HepG2 (cell line): ENCODE data around the gene ANKMY2. TPM values are rescaled to one million over a fixed set of nuclear protein-coding genes. Genes with fewer than 3 reads are reported as not detected.

Experiments
- ATAC-seq: fragments of 200-7000 bp; cut with Tn5 transposase; 3 replicates; pipeline ENCODE4 v1.9.1; 2020; ENCODE audit warnings: mild to moderate bottlenecking, moderate library complexity
- BruUV-seq: library from RNA; stranded (reverse); fragments of 400-500 nt; replicated peaks from 2 replicates; lab custom pipeline; 2021; lab: Mats Ljungman, UMichigan
- CTCF ChIA-PET: fragments of 300-600 bp; formaldehyde crosslinking; extraction: SDS; loops from one replicate; lab custom pipeline; 2021; ENCODE audit warnings: low total read pairs, inconsistent platforms, low intra/inter-chr PET ratio; lab: Yijun Ruan, JAX
- POLR2A ChIA-PET: fragments of 350-600 bp; sonication (Branson Sonifier 250); formaldehyde crosslinking; loops from one replicate; lab custom pipeline; 2020; ENCODE audit warnings: antibody characterized with exemption, inconsistent platforms; lab: Yijun Ruan, JAX
- DNase-seq: peaks from one replicate; pipeline ENCODE4 v3.0.0-alpha.2; 2015; ENCODE audit warnings: low spot score
- FAIRE-seq: peaks from 3 replicates; lab custom pipeline; 2011; peaks lifted over from hg19 to GRCh38; lab: Jason Lieb, UNC
- H2AFZ ChIP-seq: one replicate; pipeline ENCODE4 v1.6.1; 2011; ENCODE audit warnings: low read length, inconsistent platforms
- H3K27ac ChIP-seq: fragments of 300-600 bp; 3 replicates; pipeline ENCODE4 v1.8.0; 2011; ENCODE audit warnings: mixed run types, mild to moderate bottlenecking, mixed read lengths, low read length, inconsistent platforms; ENCODE audit not compliant: insufficient read depth; ENCODE audit errors: extremely low read length
- H3K27me3 ChIP-seq, 2 experiments: fragments of 200-600 bp in 1 of 2; 2 replicates in 1 of 2; 3 replicates in 1 of 2; pipeline versions ENCODE4 v1.6.0 to v1.8.0; 2011; ENCODE audit warnings: low read length in 2 of 2, mild to moderate bottlenecking in 2 of 2, moderate library complexity in 2 of 2, inconsistent platforms in 1 of 2; ENCODE audit not compliant: insufficient read depth in 2 of 2, control insufficient read depth in 1 of 2
- H3K36me3 ChIP-seq, 2 experiments: fragments of 200-600 bp in 1 of 2; replicated peaks in 1 of 2; 2 replicates in 1 of 2; 3 replicates in 1 of 2; pipeline versions ENCODE4 v1.5.1 to v1.8.0; 2011; ENCODE audit warnings: low read length in 2 of 2, inconsistent platforms in 1 of 2; ENCODE audit not compliant: insufficient read depth in 2 of 2, control insufficient read depth in 1 of 2
- H3K4me1 ChIP-seq: 2 replicates; pipeline ENCODE4 v1.5.1; 2012; ENCODE audit warnings: low read length, inconsistent platforms; ENCODE audit not compliant: insufficient read depth
- H3K4me2 ChIP-seq: 2 replicates; pipeline ENCODE4 v1.6.0; 2011; ENCODE audit warnings: low read depth, low read length, inconsistent platforms
- H3K4me3 ChIP-seq, 3 experiments: fragments of 200-600 bp in 1 of 3; sonication (generic), shearing (Covaris generic) in 1 of 3; replicated peaks in 1 of 3; 2 replicates each; pipeline ENCODE4 v1.5.1; 2011 to 2016; ENCODE audit warnings: low read length in 3 of 3, inconsistent platforms in 2 of 3, low read depth in 2 of 3, mild to moderate bottlenecking in 2 of 3, control low read depth in 1 of 3, mixed read lengths in 1 of 3; ENCODE audit not compliant: insufficient read depth in 1 of 3
- H3K79me2 ChIP-seq: one replicate; pipeline ENCODE4 v1.6.1; 2011; ENCODE audit warnings: low read length, inconsistent platforms; ENCODE audit not compliant: insufficient read depth
- H3K9ac ChIP-seq: 2 replicates; pipeline ENCODE4 v1.6.0; 2011; ENCODE audit warnings: mild to moderate bottlenecking, low read depth, low read length, inconsistent platforms; ENCODE audit not compliant: insufficient read depth
- H3K9me3 ChIP-seq: 2 replicates; pipeline ENCODE4 v1.5.1; 2012; ENCODE audit warnings: mild to moderate bottlenecking, low read length
- H4K20me1 ChIP-seq: 2 replicates; pipeline ENCODE4 v1.6.0; 2011; ENCODE audit warnings: inconsistent platforms, mild to moderate bottlenecking, low read length, moderate library complexity; ENCODE audit not compliant: insufficient read depth
- GLI4 ChIP-seq: sonication (generic); formaldehyde crosslinking; IDR thresholded peaks from 2 replicates; pipeline ENCODE4 v1.5.1; 2020; ENCODE audit warnings: missing genetic modification reagents, mild to moderate bottlenecking, moderate library complexity, borderline replicate concordance
- MAFF ChIP-seq: IDR thresholded peaks from 2 replicates; pipeline ENCODE4 v1.6.1; 2011; ENCODE audit warnings: low read depth, low read length, improper control_type of control experiment
- MAFK ChIP-seq, 2 experiments: IDR thresholded peaks in 1 of 2; conservative IDR thresholded peaks in 1 of 2; 2 replicates each; pipeline ENCODE4 v1.6.1; 2011; ENCODE audit warnings: improper control_type of control experiment in 2 of 2, low read length in 2 of 2
- MEIS1 ChIP-seq: sonication (generic); formaldehyde crosslinking; IDR thresholded peaks from 2 replicates; pipeline ENCODE4 v1.9.0; 2021; ENCODE audit warnings: mild to moderate bottlenecking, missing genetic modification reagents, moderate library complexity, borderline replicate concordance
- SMYD3 ChIP-seq: sonication (generic); formaldehyde crosslinking; IDR thresholded peaks from 2 replicates; pipeline ENCODE4 v1.8.1; 2023; ENCODE audit warnings: mild to moderate bottlenecking, missing genetic modification reagents
- ZFAT ChIP-seq: sonication (generic); formaldehyde crosslinking; conservative IDR thresholded peaks from 2 replicates; pipeline ENCODE4 v1.8.1; 2023; ENCODE audit warnings: missing genetic modification reagents, inconsistent platforms
- WGBS: methylation state at CpG from one replicate; pipeline ENCODE4 v1.1.6; 2017; ENCODE audit warnings: low lambda C conversion rate; 5-methylcytosine and 5-hydroxymethylcytosine counted together
- in situ Hi-C: cut with HindIII; loops from 2 replicates; pipeline ENCODE4 v1.10.0; 2017; ENCODE audit warnings: low pct_unique_long_range_greater_than_20kb; ENCODE audit not compliant: extremely low pct_ligation_motif_present
- intact Hi-C: fragments of 100-400 bp; cut with micrococcal nuclease; formaldehyde crosslinking; loops from one replicate; pipeline ENCODE4 v1.10.0; 2022; ENCODE audit not compliant: unreplicated experiment
- polyA plus RNA-seq, 8 experiments: library from polyadenylated mRNA; depleted of rRNA in 3 of 8; stranded (reverse) in 7 of 8; unstranded in 1 of 8; fragments of >200 nt; fragmentation: Illumina TruSeq in 4 of 8; extraction: Trizol in 4 of 8; gene quantifications; 2 replicates each; pipeline versions ENCODE4 v1.2.1 to v1.2.3, GENCODE V29; 2011 to 2016; ENCODE audit warnings: low read depth in 4 of 8, missing spikeins in 1 of 8, mixed read lengths in 1 of 8; ENCODE audit not compliant: insufficient read depth in 1 of 8
- total RNA-seq, 5 experiments: library from RNA; depleted of rRNA; stranded (reverse); fragments of >200 nt; fragmentation: Illumina TruSeq; extraction: Trizol; gene quantifications; 2 replicates each; pipeline ENCODE4 v1.2.3, GENCODE V29; 2016; ENCODE audit warnings: low read depth in 1 of 5
- TF ChIP-seq, protein P1 (sequence below): sonication (generic); formaldehyde crosslinking; IDR thresholded peaks from 2 replicates; pipeline ENCODE4 v1.4.0; 2020; ENCODE audit warnings: missing genetic modification reagents, borderline replicate concordance
- TF ChIP-seq, protein P2 (sequence below): sonication (generic); formaldehyde crosslinking; IDR thresholded peaks from 2 replicates; pipeline ENCODE4 v1.4.0; 2020; ENCODE audit warnings: missing genetic modification reagents, mild to moderate bottlenecking, borderline replicate concordance
- TF ChIP-seq, protein P3 (sequence below): sonication (generic); formaldehyde crosslinking; IDR thresholded peaks from 2 replicates; pipeline ENCODE4 v1.4.0; 2020; ENCODE audit warnings: low read depth, missing genetic modification reagents

ANKMY2 gene
- total and polyA plus RNA-seq, 2 of the 13 experiments (the other 11 are each of a cell fraction or from before 2014, with no cell fraction given), result 12.2 to 21.6 TPM

- DNase-seq (no peak), ATAC-seq (no peak), FAIRE-seq (no peak)
- 70% methylated on average over 2 of the region's 2 CpGs for WGBS
- Histone ChIP-seq H3K4me1 (no peaks in the 10 kb centered on the region), H3K9me3 (no peaks in the 10 kb centered on the region), H3K4me3 (no peak overlapping the region), H3K79me2 (no peaks in the 10 kb centered on the region), H3K36me3 (peaks cover 2 to 14% of the 10 kb centered on the region in 2 experiments; a peak in 4 of 5 replicates), H3K27me3 (no peaks in the 10 kb centered on the region), H3K27ac (no peak overlapping the region), H3K9ac (no peak overlapping the region), H3K4me2 (no peak overlapping the region), H4K20me1 (no peaks in the 10 kb centered on the region), H2AFZ (no peak overlapping the region)
- ChIA-PET CTCF (no interaction called here), POLR2A (no interaction called here)
- intact Hi-C loops, result no loop called here
- in situ Hi-C loops, result no loop called here
- no TSS peak for BruUV-seq
- peak; percentile 77 for TF ChIP-seq MAFF
- peak; percentile 62 to 80 for TF ChIP-seq MAFK (conservative IDR thresholded peaks at IDR 0.05 in 1 of 2, IDR thresholded peaks at IDR 0.05 in 1 of 2; ENCODE audit: low read length in 2 of 2)
- TF ChIP-seq MEIS1 (CRISPR knock-in tag), result no peak
- no peak for TF ChIP-seq ZFAT (CRISPR knock-in tag)
Measured at GRCh38 chr7:16626388-16626787, 19.2 kb downstream of the ANKMY2 start.

GRCh38 chr7:16619979-16620408 lies 25.6 kb downstream of the ANKMY2 start:
- in situ Hi-C loops, result no loop called here
- no peak for FAIRE-seq
- TF ChIP-seq, protein P1, sequence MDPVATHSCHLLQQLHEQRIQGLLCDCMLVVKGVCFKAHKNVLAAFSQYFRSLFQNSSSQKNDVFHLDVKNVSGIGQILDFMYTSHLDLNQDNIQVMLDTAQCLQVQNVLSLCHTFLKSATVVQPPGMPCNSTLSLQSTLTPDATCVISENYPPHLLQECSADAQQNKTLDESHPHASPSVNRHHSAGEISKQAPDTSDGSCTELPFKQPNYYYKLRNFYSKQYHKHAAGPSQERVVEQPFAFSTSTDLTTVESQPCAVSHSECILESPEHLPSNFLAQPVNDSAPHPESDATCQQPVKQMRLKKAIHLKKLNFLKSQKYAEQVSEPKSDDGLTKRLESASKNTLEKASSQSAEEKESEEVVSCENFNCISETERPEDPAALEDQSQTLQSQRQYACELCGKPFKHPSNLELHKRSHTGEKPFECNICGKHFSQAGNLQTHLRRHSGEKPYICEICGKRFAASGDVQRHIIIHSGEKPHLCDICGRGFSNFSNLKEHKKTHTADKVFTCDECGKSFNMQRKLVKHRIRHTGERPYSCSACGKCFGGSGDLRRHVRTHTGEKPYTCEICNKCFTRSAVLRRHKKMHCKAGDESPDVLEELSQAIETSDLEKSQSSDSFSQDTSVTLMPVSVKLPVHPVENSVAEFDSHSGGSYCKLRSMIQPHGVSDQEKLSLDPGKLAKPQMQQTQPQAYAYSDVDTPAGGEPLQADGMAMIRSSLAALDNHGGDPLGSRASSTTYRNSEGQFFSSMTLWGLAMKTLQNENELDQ (CRISPR knock-in tag), result no peak
- TF ChIP-seq SMYD3 (no peak), GLI4 (no peak)
- TF ChIP-seq, protein P2, sequence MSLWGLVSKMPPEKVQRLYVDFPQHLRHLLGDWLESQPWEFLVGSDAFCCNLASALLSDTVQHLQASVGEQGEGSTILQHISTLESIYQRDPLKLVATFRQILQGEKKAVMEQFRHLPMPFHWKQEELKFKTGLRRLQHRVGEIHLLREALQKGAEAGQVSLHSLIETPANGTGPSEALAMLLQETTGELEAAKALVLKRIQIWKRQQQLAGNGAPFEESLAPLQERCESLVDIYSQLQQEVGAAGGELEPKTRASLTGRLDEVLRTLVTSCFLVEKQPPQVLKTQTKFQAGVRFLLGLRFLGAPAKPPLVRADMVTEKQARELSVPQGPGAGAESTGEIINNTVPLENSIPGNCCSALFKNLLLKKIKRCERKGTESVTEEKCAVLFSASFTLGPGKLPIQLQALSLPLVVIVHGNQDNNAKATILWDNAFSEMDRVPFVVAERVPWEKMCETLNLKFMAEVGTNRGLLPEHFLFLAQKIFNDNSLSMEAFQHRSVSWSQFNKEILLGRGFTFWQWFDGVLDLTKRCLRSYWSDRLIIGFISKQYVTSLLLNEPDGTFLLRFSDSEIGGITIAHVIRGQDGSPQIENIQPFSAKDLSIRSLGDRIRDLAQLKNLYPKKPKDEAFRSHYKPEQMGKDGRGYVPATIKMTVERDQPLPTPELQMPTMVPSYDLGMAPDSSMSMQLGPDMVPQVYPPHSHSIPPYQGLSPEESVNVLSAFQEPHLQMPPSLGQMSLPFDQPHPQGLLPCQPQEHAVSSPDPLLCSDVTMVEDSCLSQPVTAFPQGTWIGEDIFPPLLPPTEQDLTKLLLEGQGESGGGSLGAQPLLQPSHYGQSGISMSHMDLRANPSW (CRISPR knock-in tag), result no peak
- TF ChIP-seq, protein P3, sequence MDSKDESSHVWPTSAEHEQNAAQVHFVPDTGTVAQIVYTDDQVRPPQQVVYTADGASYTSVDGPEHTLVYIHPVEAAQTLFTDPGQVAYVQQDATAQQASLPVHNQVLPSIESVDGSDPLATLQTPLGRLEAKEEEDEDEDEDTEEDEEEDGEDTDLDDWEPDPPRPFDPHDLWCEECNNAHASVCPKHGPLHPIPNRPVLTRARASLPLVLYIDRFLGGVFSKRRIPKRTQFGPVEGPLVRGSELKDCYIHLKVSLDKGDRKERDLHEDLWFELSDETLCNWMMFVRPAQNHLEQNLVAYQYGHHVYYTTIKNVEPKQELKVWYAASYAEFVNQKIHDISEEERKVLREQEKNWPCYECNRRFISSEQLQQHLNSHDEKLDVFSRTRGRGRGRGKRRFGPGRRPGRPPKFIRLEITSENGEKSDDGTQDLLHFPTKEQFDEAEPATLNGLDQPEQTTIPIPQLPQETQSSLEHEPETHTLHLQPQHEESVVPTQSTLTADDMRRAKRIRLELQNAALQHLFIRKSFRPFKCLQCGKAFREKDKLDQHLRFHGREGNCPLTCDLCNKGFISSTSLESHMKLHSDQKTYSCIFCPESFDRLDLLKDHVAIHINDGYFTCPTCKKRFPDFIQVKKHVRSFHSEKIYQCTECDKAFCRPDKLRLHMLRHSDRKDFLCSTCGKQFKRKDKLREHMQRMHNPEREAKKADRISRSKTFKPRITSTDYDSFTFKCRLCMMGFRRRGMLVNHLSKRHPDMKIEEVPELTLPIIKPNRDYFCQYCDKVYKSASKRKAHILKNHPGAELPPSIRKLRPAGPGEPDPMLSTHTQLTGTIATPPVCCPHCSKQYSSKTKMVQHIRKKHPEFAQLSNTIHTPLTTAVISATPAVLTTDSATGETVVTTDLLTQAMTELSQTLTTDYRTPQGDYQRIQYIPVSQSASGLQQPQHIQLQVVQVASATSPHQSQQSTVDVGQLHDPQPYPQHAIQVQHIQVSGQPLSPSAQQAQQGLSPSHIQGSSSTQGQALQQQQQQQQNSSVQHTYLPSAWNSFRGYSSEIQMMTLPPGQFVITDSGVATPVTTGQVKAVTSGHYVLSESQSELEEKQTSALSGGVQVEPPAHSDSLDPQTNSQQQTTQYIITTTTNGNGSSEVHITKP (CRISPR knock-in tag), result no peak

More at GRCh38 chr7:16619979-16620408, 25.6 kb downstream of the ANKMY2 start:
- ATAC-seq, result no peak
- DNase-seq, result no peak
- POLR2A ChIA-PET, result no interaction called here
- Histone ChIP-seq H3K4me1 (no peaks in the 10 kb centered on the region), H3K36me3 (peaks cover 3 to 31% of the 10 kb centered on the region in 2 experiments; a peak in 4 of 5 replicates), H2AFZ (no peak overlapping the region), H3K9ac (no peak overlapping the region), H3K9me3 (no peaks in the 10 kb centered on the region), H3K4me2 (no peak overlapping the region), H4K20me1 (no peaks in the 10 kb centered on the region), H3K27me3 (no peaks in the 10 kb centered on the region), H3K4me3 (no peak overlapping the region), H3K79me2 (no peaks in the 10 kb centered on the region), H3K27ac (no peak overlapping the region)
- intact Hi-C loops, result no loop called here
- CTCF ChIA-PET, result no interaction called here
- no TSS peak for BruUV-seq
- 96% methylated on average over 2 of the region's 2 CpGs for WGBS
